Ishikawa (cell line): Measurements from ENCODE around the gene CALHM3.

Experiments
- CEBPB ChIP-seq: IDR thresholded peaks from 2 replicates; pipeline ENCODE4 v1.6.1; 2012
- CREB1 ChIP-seq: IDR thresholded peaks from 2 replicates; pipeline ENCODE4 v1.6.1; 2012; ENCODE audit warnings: low read depth
- EP300 ChIP-seq: IDR thresholded peaks from 2 replicates; pipeline ENCODE4 v1.6.1; 2012; ENCODE audit warnings: borderline replicate concordance
- NFIC ChIP-seq: IDR thresholded peaks from 2 replicates; pipeline ENCODE4 v1.6.1; 2012
- RAD21 ChIP-seq: IDR thresholded peaks from 2 replicates; pipeline ENCODE4 v1.6.1; 2012; ENCODE audit warnings: low read depth
- REST ChIP-seq: IDR thresholded peaks from 2 replicates; pipeline ENCODE4 v1.6.1; 2012; ENCODE audit warnings: low read depth, mild to moderate bottlenecking
- TAF1 ChIP-seq: IDR thresholded peaks from 2 replicates; pipeline ENCODE4 v1.6.1; 2012; ENCODE audit warnings: low read depth, mild to moderate bottlenecking
- TEAD4 ChIP-seq: IDR thresholded peaks from 2 replicates; pipeline ENCODE4 v1.6.1; 2012
- USF1 ChIP-seq: IDR thresholded peaks from 2 replicates; pipeline ENCODE4 v1.6.1; 2012
- ZBTB7A ChIP-seq: IDR thresholded peaks from 2 replicates; pipeline ENCODE4 v1.6.1; 2012; ENCODE audit warnings: low read depth

- TF ChIP-seq USF1 (no peak), EP300 (no peak), REST (no peak), TEAD4 (no peak), CEBPB (no peak), TAF1 (no peak), ZBTB7A (no peak), NFIC (no peak), CREB1 (no peak), RAD21 (no peak)
Measured at GRCh38 chr10:103467406-103467805, 11.6 kb downstream of the CALHM3 start.
